GM21390 (cell line): Measurements from ENCODE around the gene PPP1R26.
"Not testable (repeated sequence)": the region's sequence is repeated elsewhere in the genome, so short reads cannot be mapped to it uniquely, and the experiment has no call there.

Experiments
- ATAC-seq: cut with Tn5 transposase; IDR thresholded peaks from one replicate; pipeline ENCODE4 v1.9.1; 2021; ENCODE audit not compliant: unreplicated experiment

The PPP1R26 gene

DNA sequence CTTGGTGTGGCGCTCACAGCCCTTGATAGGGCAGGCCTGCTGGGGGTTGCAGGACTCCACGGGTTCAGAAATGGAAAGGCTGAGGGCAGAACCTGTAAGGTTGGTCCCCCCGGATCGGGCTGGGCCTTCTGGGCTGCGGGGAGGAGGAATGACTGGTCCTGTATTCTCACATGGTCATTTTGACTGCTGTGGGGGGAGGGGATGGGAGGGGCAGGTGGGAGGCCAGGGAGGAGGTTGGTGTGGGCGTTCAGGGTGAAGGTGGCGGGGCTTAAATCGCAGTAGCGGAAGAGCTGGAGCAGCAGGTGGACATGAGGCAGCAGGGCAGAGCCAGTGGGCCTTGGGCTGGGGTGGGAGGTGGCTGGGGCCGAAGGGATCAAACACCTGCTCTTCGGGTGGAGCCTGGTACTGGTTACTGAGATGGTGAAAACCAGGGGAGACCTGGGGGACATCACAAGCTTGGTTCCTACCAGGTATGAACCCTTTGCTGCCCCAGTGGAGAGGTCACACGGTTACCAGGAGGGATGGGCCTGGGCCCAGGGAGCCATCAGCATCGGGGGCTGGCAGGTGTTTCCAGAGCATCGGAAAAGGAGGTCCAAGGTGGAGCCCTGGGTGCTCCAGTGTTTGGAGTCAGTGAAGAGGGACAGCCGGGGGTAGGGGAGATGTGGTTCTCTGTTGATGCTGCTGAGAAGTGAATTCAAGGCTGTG, 22.7 kb downstream of the PPP1R26 start:
- ATAC-seq, result no peak

DNA sequence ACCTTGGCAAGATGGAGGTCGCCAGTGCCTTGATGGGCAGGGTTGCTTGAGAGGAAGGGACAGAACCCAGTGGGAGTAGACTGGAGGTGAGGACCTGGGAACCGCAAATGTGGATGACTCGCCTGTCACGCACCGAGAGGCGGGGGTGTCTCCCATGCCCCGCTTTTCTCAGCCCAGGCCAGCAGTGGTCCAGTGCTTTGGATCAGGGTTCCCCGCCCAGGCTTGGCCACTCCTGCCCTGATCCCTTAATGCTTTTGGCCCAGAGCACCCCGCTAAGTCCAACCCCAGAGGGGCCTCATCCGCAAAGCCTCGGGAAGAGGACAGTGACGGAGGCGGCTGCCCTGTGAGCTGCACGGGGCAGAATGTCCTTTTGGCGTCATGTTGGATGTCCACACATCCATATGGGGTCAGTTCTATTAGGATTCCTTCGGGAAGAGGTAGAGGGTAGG, 23.3 kb downstream of the PPP1R26 start:
- no peak for ATAC-seq

GRCh38 chr9:135503371-135504261, 24.0 kb downstream of the PPP1R26 start:
- ATAC-seq, result no peak

GRCh38 chr9:135504262-135505243, 25.0 kb downstream of the PPP1R26 start:
- no peak for ATAC-seq

DNA sequence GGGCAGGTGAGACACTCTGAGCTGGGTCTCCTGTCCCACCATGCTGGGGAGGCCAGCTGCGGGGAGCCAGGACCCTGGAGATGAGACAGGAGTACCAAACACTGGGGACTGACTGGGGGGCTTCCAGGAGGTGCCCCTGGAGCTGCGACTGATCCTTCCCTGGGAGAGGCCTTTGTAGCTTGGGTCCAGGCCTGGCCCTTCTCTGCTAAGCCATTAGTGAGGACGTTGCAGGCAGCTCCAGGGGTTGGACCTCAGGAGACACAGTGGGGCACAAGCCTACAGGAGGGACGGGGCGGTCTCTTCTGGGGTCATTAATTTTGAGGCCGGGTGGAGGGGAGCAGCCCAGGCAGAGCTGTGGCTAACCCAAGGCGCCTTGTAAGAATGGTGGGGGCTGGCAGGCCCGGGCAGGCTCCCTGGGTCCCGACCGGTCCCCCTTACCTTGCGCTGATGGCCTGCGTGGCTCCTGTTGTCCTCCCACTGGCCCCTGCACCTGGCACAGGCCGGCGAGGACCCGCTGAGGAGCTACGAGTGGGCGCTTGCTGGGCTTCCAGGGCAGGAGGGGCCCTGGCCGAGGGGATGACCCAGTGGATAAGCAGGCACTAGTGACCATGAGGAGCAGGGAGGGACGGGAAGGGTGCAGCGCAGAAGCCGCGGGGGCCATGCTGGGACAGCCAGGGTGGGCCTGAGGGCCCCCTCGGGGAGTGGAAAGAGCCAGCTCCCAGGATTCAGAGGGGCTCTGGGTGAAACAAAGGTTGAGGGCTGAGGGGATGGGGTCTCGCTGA, 26.0 kb downstream of the PPP1R26 start:
- ATAC-seq, result no peak

DNA sequence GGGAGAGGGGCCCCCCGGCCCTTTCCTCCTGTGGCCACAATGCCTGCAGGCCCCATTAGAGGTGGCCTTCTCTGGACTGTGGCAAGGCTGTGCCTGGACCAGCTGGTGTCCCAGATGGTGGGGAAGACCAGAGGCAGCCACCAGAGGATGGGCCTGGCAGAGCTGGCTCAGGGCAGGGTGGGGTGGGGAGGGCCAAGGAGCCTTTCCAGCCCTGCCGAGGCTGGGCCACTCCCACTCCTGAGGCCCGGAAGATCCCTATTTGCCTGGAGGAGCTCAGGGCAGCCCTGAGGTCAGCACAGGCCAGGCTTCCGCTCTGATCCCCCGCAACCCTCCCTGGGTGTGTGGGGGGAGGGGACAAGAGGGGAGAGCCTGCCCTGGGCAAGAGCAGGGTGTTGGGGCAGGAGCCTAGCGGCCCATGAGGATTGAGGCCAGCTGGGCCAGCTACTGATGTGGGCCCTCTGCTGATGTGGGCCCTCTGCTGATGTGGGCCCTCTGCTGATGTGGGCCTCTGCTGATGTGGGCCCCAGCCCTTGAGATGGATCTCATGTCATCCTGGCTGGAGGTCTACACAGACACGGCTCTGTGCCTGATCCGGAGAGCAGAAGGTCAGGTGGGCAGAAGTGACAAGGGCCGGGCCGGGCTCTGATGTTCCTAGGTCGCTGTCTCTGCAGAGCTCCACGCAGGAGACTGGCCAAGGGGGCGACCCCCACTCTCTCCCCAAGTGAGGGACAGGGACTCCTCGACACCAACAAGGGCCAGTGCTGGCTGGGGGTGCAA, 26.9 kb downstream of the PPP1R26 start:
- no peak for ATAC-seq

- no peak for ATAC-seq
These were observed 27.8 kb downstream of the PPP1R26 start for GRCh38 chr9:135507104-135508035.

GRCh38 chr9:135508211-135508820, 28.7 kb downstream of the PPP1R26 start:
- ATAC-seq, result no peak

DNA sequence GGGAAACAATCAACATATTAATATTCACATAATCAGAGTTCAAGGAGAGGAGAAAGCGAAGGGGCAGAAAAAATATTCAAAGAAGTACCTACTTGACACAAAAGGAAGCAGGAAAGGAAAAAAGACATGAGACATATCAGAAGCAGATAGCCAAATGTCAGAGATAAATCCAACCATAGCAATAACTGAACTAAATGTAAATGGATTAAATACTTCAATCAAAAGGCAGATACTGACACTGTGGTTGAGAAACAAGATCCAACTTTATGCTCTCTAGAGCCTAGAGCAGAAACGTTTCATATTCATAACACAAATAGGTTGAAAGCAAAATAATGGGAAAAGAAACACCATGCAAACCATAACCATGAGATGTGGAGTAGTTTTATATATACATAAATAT, 29.9 kb downstream of the PPP1R26 start:
- no peak for ATAC-seq

DNA sequence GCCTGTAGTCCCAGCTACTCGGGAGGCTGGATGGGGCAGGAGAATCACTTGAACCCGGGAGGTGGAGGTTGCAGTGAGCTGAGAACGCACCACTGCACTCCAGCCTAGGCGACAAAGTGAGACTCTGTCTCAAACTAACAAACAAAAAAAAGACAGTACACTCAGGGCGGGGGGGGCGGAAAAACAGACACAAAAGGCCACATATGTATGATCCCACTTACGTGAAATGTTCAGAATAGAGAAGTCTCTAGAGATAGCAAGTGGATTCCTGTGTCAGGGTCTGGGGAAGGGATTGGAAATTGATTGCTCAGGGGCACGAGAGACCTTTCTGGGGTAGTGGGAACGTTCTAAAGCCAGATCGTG, 32.6 kb downstream of the PPP1R26 start:
- no peak for ATAC-seq

- ATAC-seq, result no peak
These were observed 33.3 kb downstream of the PPP1R26 start for GRCh38 chr9:135512904-135513303.

GRCh38 chr9:135513351-135513846, 33.8 kb downstream of the PPP1R26 start:
- no peak for ATAC-seq

DNA sequence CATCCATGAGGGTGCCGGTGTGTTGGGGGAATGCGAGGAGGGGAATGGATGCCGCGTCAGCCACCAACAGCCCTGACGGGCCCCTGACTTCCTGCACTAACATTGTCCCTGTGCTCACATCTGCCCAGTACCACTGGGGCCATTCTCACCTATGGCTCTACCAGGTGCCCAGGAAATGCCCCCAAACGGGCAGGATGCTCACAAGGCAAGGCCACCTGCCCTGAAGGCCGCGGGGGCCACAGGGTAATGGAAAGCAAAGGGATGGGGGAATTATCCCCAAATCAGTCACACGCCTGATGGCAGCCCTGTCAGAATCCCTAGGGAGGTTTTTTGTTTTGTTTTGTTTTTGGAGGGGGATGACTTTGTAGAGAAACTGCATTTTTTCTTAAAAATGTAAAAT, 34.3 kb downstream of the PPP1R26 start:
- ATAC-seq, result not testable (repeated sequence)

DNA sequence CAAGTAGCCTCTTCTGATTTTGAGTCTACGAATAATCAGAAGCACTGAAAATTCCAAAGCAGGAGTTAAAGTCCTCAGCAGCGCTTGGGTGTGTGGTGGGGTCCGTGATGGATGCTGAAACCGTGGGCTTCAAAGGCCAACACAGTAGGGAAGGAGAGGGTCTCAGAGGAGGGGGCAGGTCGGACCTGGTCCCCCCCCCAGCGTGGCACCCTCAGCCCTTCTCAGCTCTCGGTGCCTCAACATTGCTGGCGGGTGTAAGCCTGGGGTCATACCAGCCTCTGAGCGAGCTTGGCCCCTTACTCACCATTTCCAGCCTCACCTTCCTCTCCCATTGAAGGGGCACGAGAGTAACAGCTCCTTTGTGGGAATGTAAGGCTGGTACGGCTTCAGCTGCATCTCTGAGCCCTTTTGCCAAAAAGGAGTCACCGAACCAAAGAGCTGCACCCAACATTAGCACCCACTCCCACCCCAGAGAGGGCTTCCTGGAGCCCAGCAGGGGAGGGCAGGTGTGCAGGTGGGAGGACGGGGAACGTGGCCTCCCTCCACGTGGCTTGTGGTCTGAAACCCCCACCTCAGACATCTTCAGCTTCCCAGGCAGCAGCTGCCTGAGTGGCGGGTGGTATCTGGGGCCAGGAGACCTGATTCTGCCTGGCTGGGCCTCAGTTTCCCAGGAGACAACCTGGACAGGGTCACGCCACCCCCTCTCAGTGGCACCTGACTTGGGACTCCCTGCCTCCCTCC, 34.9 kb downstream of the PPP1R26 start:
- no peak for ATAC-seq

- no peak for ATAC-seq
These were observed 35.7 kb downstream of the PPP1R26 start for GRCh38 chr9:135515083-135515951.
